ENCODE measurements around the gene EPHB1. TPM values are rescaled to one million over a fixed set of nuclear protein-coding genes. Genes with fewer than 3 reads are reported as not detected.

Gene EPHB1
- total RNA-seq, 1 donor from 2014 or later = 16.3 TPM

- H3K4me3 Mint-ChIP-seq (ENCODE audit: unreplicated experiment) = no peak overlapping the region
- no peaks in the 10 kb centered on the region for H3K27me3 Mint-ChIP-seq (ENCODE audit: unreplicated experiment)
- no peak for TF ChIP-seq CTCF (IDR thresholded peaks at IDR 0.05; ENCODE audit: partially characterized antibody, unreplicated experiment)
- no peak for DNase-seq
- H3K27ac Mint-ChIP-seq (ENCODE audit: unreplicated experiment) = no peak overlapping the region
- H3K9me3 Mint-ChIP-seq (ENCODE audit: unreplicated experiment) = no peaks in the 10 kb centered on the region
- no peaks in the 10 kb centered on the region for H3K4me1 Mint-ChIP-seq (ENCODE audit: low read depth, unreplicated experiment)
- H3K36me3 Mint-ChIP-seq (ENCODE audit: unreplicated experiment) = no peaks in the 10 kb centered on the region
These were observed 497.1 kb downstream of the EPHB1 start for GRCh38 chr3:135292162-135292561.

DNA sequence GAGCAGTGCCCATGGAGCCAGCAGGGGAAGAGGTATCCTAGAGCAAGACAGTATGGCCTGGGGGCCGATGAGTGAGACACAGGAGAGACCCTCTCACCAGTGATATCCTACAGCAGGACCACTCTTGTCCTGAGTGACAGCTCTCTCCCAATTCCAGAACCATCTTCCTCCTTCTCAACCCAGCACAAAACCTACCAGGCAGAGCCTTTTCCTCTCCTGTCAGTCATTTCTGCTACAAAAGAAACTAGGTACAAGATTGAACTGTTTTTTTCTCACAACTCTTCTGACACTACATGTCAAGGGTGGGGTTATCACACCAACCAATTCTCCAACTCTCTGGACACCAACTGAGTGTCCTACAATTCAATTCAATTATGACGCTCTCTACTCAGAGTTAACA is 506.6 kb downstream of the EPHB1 start:
- H3K4me1 Mint-ChIP-seq (ENCODE audit: low read depth, unreplicated experiment) = no peaks in the 10 kb centered on the region
- no peak overlapping the region for H3K27ac Mint-ChIP-seq (ENCODE audit: unreplicated experiment)
- H3K27me3 Mint-ChIP-seq (ENCODE audit: unreplicated experiment) = peaks cover 2% of the 10 kb centered on the region
- no peak overlapping the region for H3K4me3 Mint-ChIP-seq (ENCODE audit: unreplicated experiment)
- DNase-seq = no peak
- no peak for TF ChIP-seq CTCF (IDR thresholded peaks at IDR 0.05; ENCODE audit: partially characterized antibody, unreplicated experiment)
- H3K36me3 Mint-ChIP-seq (ENCODE audit: unreplicated experiment) = peaks cover 9% of the 10 kb centered on the region
- H3K9me3 Mint-ChIP-seq (ENCODE audit: unreplicated experiment) = peaks cover 3% of the 10 kb centered on the region

GRCh38 chr3:135304378-135304777 is 509.3 kb downstream of the EPHB1 start:
- H3K4me1 Mint-ChIP-seq (ENCODE audit: low read depth, unreplicated experiment) = no peaks in the 10 kb centered on the region
- H3K27ac Mint-ChIP-seq (ENCODE audit: unreplicated experiment) = no peak overlapping the region
- peaks cover 3% of the 10 kb centered on the region for H3K9me3 Mint-ChIP-seq (ENCODE audit: unreplicated experiment)
- peaks cover 9% of the 10 kb centered on the region for H3K36me3 Mint-ChIP-seq (ENCODE audit: unreplicated experiment)
- DNase-seq = no peak
- H3K27me3 Mint-ChIP-seq (ENCODE audit: unreplicated experiment) = peaks cover 4% of the 10 kb centered on the region
- H3K4me3 Mint-ChIP-seq (ENCODE audit: unreplicated experiment) = no peak overlapping the region
- TF ChIP-seq CTCF (IDR thresholded peaks at IDR 0.05; ENCODE audit: partially characterized antibody, unreplicated experiment) = no peak

Other genes starting within 250 kb of the EPHB1 start
- gene KY, start 144.2 kb upstream of the EPHB1 start, total RNA-seq (ENCODE audit: unreplicated experiment) = not detected

Data from glutamatergic neuron (in vitro differentiated cells).